Thoracic aorta (tissue), 2 donors: ENCODE data around the gene ADH5. TPM values are rescaled to one million over a fixed set of nuclear protein-coding genes. Genes with fewer than 3 reads are reported as not detected.

Experiments
- ATAC-seq: fragments of 150-250 bp; one replicate; pipeline ENCODE4 v1.8.0; 2017; ENCODE audit warnings: low read depth; ENCODE audit not compliant: insufficient number of reproducible peaks, low FRiP score
- DNase-seq: peaks from one replicate; pipeline ENCODE4 v3.0.0-alpha.2; 2020; ENCODE audit warnings: low spot score
- H3K27ac ChIP-seq, 2 donors: fragments of 200-600 bp; sonication (generic); 1 replicate in 1 of 2; 2 replicates in 1 of 2; pipeline ENCODE4 v1.5.1; 2016; ENCODE audit warnings: mild to moderate bottlenecking in 2 of 2, moderate library complexity in 2 of 2
- H3K27me3 ChIP-seq: fragments of 200-600 bp; sonication (generic); replicated peaks from 2 replicates; pipeline ENCODE4 v1.6.0; 2016; ENCODE audit warnings: mild to moderate bottlenecking; ENCODE audit not compliant: insufficient read depth
- H3K36me3 ChIP-seq: fragments of 200-600 bp; sonication (generic); one replicate; pipeline ENCODE4 v1.5.1; 2016
- H3K4me1 ChIP-seq, 2 donors: fragments of 200-600 bp; sonication (generic); 1 replicate in 1 of 2; 2 replicates in 1 of 2; pipeline versions ENCODE4 v1.5.1 to v1.6.0; 2016; ENCODE audit warnings: low read depth in 2 of 2, mild to moderate bottlenecking in 1 of 2; ENCODE audit not compliant: control insufficient read depth in 1 of 2
- H3K4me3 ChIP-seq: fragments of 200-600 bp; sonication (generic); 2 replicates; pipeline ENCODE4 v1.5.1; 2016; ENCODE audit warnings: mild to moderate bottlenecking
- H3K9me3 ChIP-seq: fragments of 200-600 bp; sonication (generic); 2 replicates; pipeline ENCODE4 v1.5.1; 2016
- CTCF ChIP-seq: fragments of 200-600 bp; sonication (generic); IDR thresholded peaks from one replicate; pipeline ENCODE4 v1.5.1; 2019; ENCODE audit warnings: antibody characterized with exemption
- total RNA-seq, 2 donors: library from RNA; depleted of rRNA; stranded (reverse); fragments of >200 nt; gene quantifications; one replicate each; pipeline versions ENCODE4 v1.1.0 to v1.2.3, GENCODE V29; 2016

ADH5 gene
- total RNA-seq, 2 donors from 2014 or later = 149 to 180 TPM

GRCh38 chr4:99059550-99059949 lies 29.0 kb downstream of the ADH5 start:
- Histone ChIP-seq H3K4me1 (peaks cover 3 to 11% of the 10 kb centered on the region in 2 donors), H3K4me3 (no peak overlapping the region), H3K27me3 (no peaks in the 10 kb centered on the region), H3K36me3 (peaks cover 18% of the 10 kb centered on the region), H3K27ac (peak overlapping the region; percentile 5 to 51), H3K9me3 (no peaks in the 10 kb centered on the region)
- no peak for ATAC-seq
- no peak for TF ChIP-seq CTCF
- no peak for DNase-seq

- Histone ChIP-seq H3K27me3 (no peaks in the 10 kb centered on the region), H3K36me3 (peaks cover 18% of the 10 kb centered on the region), H3K4me3 (no peak overlapping the region), H3K9me3 (no peaks in the 10 kb centered on the region), H3K4me1 (peaks cover 3 to 11% of the 10 kb centered on the region in 2 donors), H3K27ac (no peak overlapping the region)
- no peak for TF ChIP-seq CTCF
- ATAC-seq (no peak), DNase-seq (no peak)
Observed at GRCh38 chr4:99058228-99058627, 30.4 kb downstream of the ADH5 start.

GRCh38 chr4:99054428-99054994 lies 34.1 kb downstream of the ADH5 start:
- H3K4me1 ChIP-seq = peaks cover 0 to 5% of the 10 kb centered on the region in 2 donors
- H3K27ac ChIP-seq = no peak overlapping the region
- ATAC-seq (no peak), DNase-seq (no peak)
- peaks cover 12% of the 10 kb centered on the region for H3K36me3 ChIP-seq
- TF ChIP-seq CTCF = no peak
- H3K27me3 ChIP-seq = no peaks in the 10 kb centered on the region
- H3K9me3 ChIP-seq = no peaks in the 10 kb centered on the region
- no peak overlapping the region for H3K4me3 ChIP-seq

GRCh38 chr4:99052902-99053301 lies 35.7 kb downstream of the ADH5 start:
- TF ChIP-seq CTCF = no peak
- ATAC-seq = no peak
- Histone ChIP-seq H3K27ac (no peak overlapping the region), H3K36me3 (peaks cover 7% of the 10 kb centered on the region), H3K4me3 (no peak overlapping the region), H3K4me1 (peaks cover 0 to 5% of the 10 kb centered on the region in 2 donors), H3K9me3 (no peaks in the 10 kb centered on the region), H3K27me3 (no peaks in the 10 kb centered on the region)
- DNase-seq = no peak

- TF ChIP-seq CTCF = no peak
- no peak for DNase-seq
- Histone ChIP-seq H3K36me3 (peaks cover 5% of the 10 kb centered on the region), H3K4me3 (no peak overlapping the region), H3K27me3 (no peaks in the 10 kb centered on the region), H3K4me1 (peaks cover 0 to 6% of the 10 kb centered on the region in 2 donors), H3K27ac (no peak overlapping the region), H3K9me3 (no peaks in the 10 kb centered on the region)
- ATAC-seq = no peak
Observed at GRCh38 chr4:99047710-99048109, 40.9 kb downstream of the ADH5 start.
